ENCODE measurements around the gene ACSM6. TPM values are rescaled to one million over a fixed set of nuclear protein-coding genes. Genes with fewer than 3 reads are reported as not detected.
"Not testable (repeated sequence)": the region's sequence is repeated elsewhere in the genome, so short reads cannot be mapped to it uniquely, and the experiment has no call there.

ACSM6 gene
- total RNA-seq, result 4.5 TPM

- no peak for DNase-seq
Observed at GRCh38 chr10:95193944-95194343, at the start of gene ACSM6. Gene ACSM6 (plus strand): TSS chr10:95194238. CDS start chr10:95194486, 248 bp downstream.

- no peak for DNase-seq
Observed at GRCh38 chr10:95168694-95169093, 25.3 kb upstream of the ACSM6 start.

GRCh38 chr10:95169522-95169921 lies 24.5 kb upstream of the ACSM6 start:
- no peak for DNase-seq

GRCh38 chr10:95170790-95171189 lies 23.2 kb upstream of the ACSM6 start:
- no peak for DNase-seq

- DNase-seq, result no peak
Observed at GRCh38 chr10:95171336-95171735, 22.7 kb upstream of the ACSM6 start.

- no peak for DNase-seq
Observed at GRCh38 chr10:95172851-95173250, 21.2 kb upstream of the ACSM6 start.

- no peak for DNase-seq
Observed at GRCh38 chr10:95176101-95176500, 17.9 kb upstream of the ACSM6 start.

- DNase-seq, result no peak
Observed at GRCh38 chr10:95177429-95177828, 16.6 kb upstream of the ACSM6 start.

GRCh38 chr10:95178266-95178665 lies 15.8 kb upstream of the ACSM6 start:
- no peak for DNase-seq

GRCh38 chr10:95178797-95179196 lies 15.2 kb upstream of the ACSM6 start:
- DNase-seq, result no peak

- no peak for DNase-seq
Observed at GRCh38 chr10:95181726-95182125, 12.3 kb upstream of the ACSM6 start.

- no peak for DNase-seq
Observed at GRCh38 chr10:95183271-95184230, 10.5 kb upstream of the ACSM6 start.

- DNase-seq, result no peak
Observed at GRCh38 chr10:95187617-95188016, 6.4 kb upstream of the ACSM6 start.

- DNase-seq, result no peak
Observed at GRCh38 chr10:95188593-95188992, 5.4 kb upstream of the ACSM6 start.

GRCh38 chr10:95196046-95196445 lies 2.0 kb downstream of the ACSM6 start:
- DNase-seq, result no peak

- DNase-seq, result no peak
Observed at GRCh38 chr10:95201736-95202135, 7.7 kb downstream of the ACSM6 start.

- DNase-seq, result not testable (repeated sequence)
Observed at GRCh38 chr10:95202865-95203264, 8.8 kb downstream of the ACSM6 start.

GRCh38 chr10:95208702-95209391 lies 14.8 kb downstream of the ACSM6 start:
- no peak for DNase-seq

GRCh38 chr10:95209509-95210127 lies 15.6 kb downstream of the ACSM6 start:
- no peak for DNase-seq

GRCh38 chr10:95211606-95212279 lies 17.7 kb downstream of the ACSM6 start:
- DNase-seq, result no peak

- no peak for DNase-seq
Observed at GRCh38 chr10:95214369-95214768, 20.3 kb downstream of the ACSM6 start.

- DNase-seq, result no peak
Observed at GRCh38 chr10:95214793-95215192, 20.8 kb downstream of the ACSM6 start.

All from skin of body (tissue), 2 donors.